IMR-90 (cell line): Measurements from ENCODE around the gene OSM. TPM values are rescaled to one million over a fixed set of nuclear protein-coding genes. Genes with fewer than 3 reads are reported as not detected.

Experiments
- ATAC-seq: fragments of 200-7000 bp; cut with Tn5 transposase; 2 replicates; pipeline ENCODE4 v1.9.1; 2020; ENCODE audit warnings: low read depth, mild to moderate bottlenecking, moderate library complexity
- BruUV-seq: library from RNA; stranded (reverse); fragments of 400-500 nt; replicated peaks from 2 replicates; lab custom pipeline; 2021; lab: Mats Ljungman, UMichigan
- CTCF ChIA-PET: fragments of 300-600 bp; formaldehyde crosslinking; extraction: SDS; loops from one replicate; lab custom pipeline; 2021; ENCODE audit warnings: antibody characterized with exemption; lab: Yijun Ruan, JAX
- POLR2A ChIA-PET: fragments of 300-600 bp; sonication (Branson Sonifier 250); formaldehyde crosslinking; loops from one replicate; lab custom pipeline; 2022; ENCODE audit warnings: antibody characterized with exemption; ENCODE audit not compliant: unreplicated experiment; lab: Charles Lee
- DNase-seq: peaks from one replicate; pipeline ENCODE4 v3.0.0; 2013
- H2AFZ ChIP-seq: replicated peaks from 2 replicates; pipeline ENCODE3; 2013; ENCODE audit warnings: low read length, mild to moderate bottlenecking; ENCODE audit not compliant: poor library complexity
- H2AK5ac ChIP-seq: 2 replicates; pipeline ENCODE4 v1.6.1; 2013; ENCODE audit warnings: low read depth, low read length, inconsistent platforms
- H2AK9ac ChIP-seq: replicated peaks from 2 replicates; pipeline ENCODE3; 2013; ENCODE audit warnings: mild to moderate bottlenecking, low read depth, low read length, moderate library complexity; ENCODE audit not compliant: poor library complexity
- H2BK120ac ChIP-seq: 2 replicates; pipeline ENCODE4 v1.6.1; 2013; ENCODE audit warnings: low read depth, low read length, inconsistent platforms
- H2BK15ac ChIP-seq: 3 replicates; pipeline ENCODE4 v1.6.1; 2013; ENCODE audit warnings: low read depth, low read length, inconsistent platforms
- H2BK20ac ChIP-seq: 2 replicates; pipeline ENCODE4 v1.6.1; 2013; ENCODE audit warnings: low read depth, mild to moderate bottlenecking, inconsistent platforms, low read length, moderate library complexity
- H2BK5ac ChIP-seq: 2 replicates; pipeline ENCODE4 v1.6.1; 2013; ENCODE audit warnings: mild to moderate bottlenecking, low read depth, low read length, inconsistent platforms; ENCODE audit not compliant: poor library complexity, severe bottlenecking
- H3K14ac ChIP-seq: replicated peaks from 2 replicates; pipeline ENCODE4 v1.6.1; 2013; ENCODE audit warnings: low read depth, low read length, inconsistent platforms
- H3K18ac ChIP-seq: 2 replicates; pipeline ENCODE4 v1.6.1; 2013; ENCODE audit warnings: low read depth, low read length, control low read depth
- H3K23ac ChIP-seq: 2 replicates; pipeline ENCODE4 v1.6.1; 2013; ENCODE audit warnings: low read depth, low read length, inconsistent platforms
- H3K27ac ChIP-seq: 2 replicates; pipeline ENCODE4 v1.5.1; 2013; ENCODE audit warnings: mild to moderate bottlenecking, control low read depth, low read length; ENCODE audit not compliant: insufficient read depth
- H3K27me3 ChIP-seq: 2 replicates; pipeline ENCODE4 v1.6.1; 2013; ENCODE audit warnings: low read length; ENCODE audit not compliant: control insufficient read depth, insufficient read depth
- H3K36me3 ChIP-seq: 2 replicates; pipeline ENCODE4 v1.6.1; 2013; ENCODE audit warnings: low read length, mixed read lengths; ENCODE audit not compliant: control insufficient read depth, insufficient read depth
- H3K4ac ChIP-seq: 2 replicates; pipeline ENCODE4 v1.6.1; 2013; ENCODE audit warnings: low read depth, low read length, inconsistent platforms
- H3K4me1 ChIP-seq: 2 replicates; pipeline ENCODE4 v1.6.1; 2013; ENCODE audit warnings: low read length, mixed read lengths; ENCODE audit not compliant: control insufficient read depth, insufficient read depth
- H3K4me2 ChIP-seq: 2 replicates; pipeline ENCODE4 v1.6.1; 2013; ENCODE audit warnings: low read depth, mild to moderate bottlenecking, control low read depth, low read length, moderate library complexity
- H3K4me3 ChIP-seq: 2 replicates; pipeline ENCODE4 v1.5.1; 2013; ENCODE audit warnings: low read depth, mild to moderate bottlenecking, control low read depth, low read length, moderate library complexity; ENCODE audit not compliant: insufficient read depth
- H3K56ac ChIP-seq: 2 replicates; pipeline ENCODE4 v1.6.1; 2013; ENCODE audit warnings: low read length, inconsistent platforms; ENCODE audit not compliant: insufficient read depth; ENCODE audit errors: extremely low read depth
- H3K79me1 ChIP-seq, 2 experiments: 2 replicates each; pipeline ENCODE4 v1.6.1; 2013; ENCODE audit warnings: low read length in 2 of 2, inconsistent platforms in 1 of 2, low read depth in 1 of 2
- H3K9ac ChIP-seq: 2 replicates; pipeline ENCODE4 v1.6.1; 2013; ENCODE audit warnings: low read depth, low read length, control low read depth
- H3K9me1 ChIP-seq: 2 replicates; pipeline ENCODE4 v1.6.1; 2013; ENCODE audit warnings: low read length, inconsistent platforms; ENCODE audit not compliant: insufficient read depth
- H3K9me3 ChIP-seq: 2 replicates; pipeline ENCODE4 v1.6.1; 2013; ENCODE audit warnings: low read length; ENCODE audit not compliant: control insufficient read depth, insufficient read depth
- H4K20me1 ChIP-seq: 2 replicates; pipeline ENCODE4 v1.6.1; 2013; ENCODE audit warnings: low read length, inconsistent platforms; ENCODE audit not compliant: insufficient read depth
- H4K5ac ChIP-seq: 2 replicates; pipeline ENCODE4 v1.6.1; 2013; ENCODE audit warnings: mild to moderate bottlenecking, low read depth, low read length, control low read depth
- H4K8ac ChIP-seq, 2 experiments: 2 replicates each; pipeline ENCODE4 v1.6.1; 2013; ENCODE audit warnings: low read depth in 2 of 2, low read length in 2 of 2, control low read depth in 1 of 2, inconsistent platforms in 1 of 2
- H4K91ac ChIP-seq: 2 replicates; pipeline ENCODE4 v1.6.1; 2013; ENCODE audit warnings: low read depth, low read length, inconsistent platforms; ENCODE audit not compliant: insufficient read depth
- CEBPB ChIP-seq: IDR thresholded peaks from 2 replicates; pipeline ENCODE4 v1.6.1; 2012; ENCODE audit warnings: low read depth, low read length, improper control_type of control experiment
- CHD1 ChIP-seq: IDR thresholded peaks from 2 replicates; pipeline ENCODE4 v1.6.1; 2012; ENCODE audit warnings: low read depth, low read length, improper control_type of control experiment
- FOS ChIP-seq: fragments of 150-350 bp; IDR thresholded peaks from 2 replicates; pipeline ENCODE4 v1.6.1; 2016; ENCODE audit warnings: low read depth, low read length
- NFE2L2 ChIP-seq: fragments of 150-350 bp; IDR thresholded peaks from 2 replicates; pipeline ENCODE4 v1.6.1; 2016; ENCODE audit warnings: low read depth, mild to moderate bottlenecking, low read length
- RFX5 ChIP-seq: IDR thresholded peaks from 2 replicates; pipeline ENCODE4 v1.8.0; 2012; ENCODE audit warnings: low read depth, mild to moderate bottlenecking, low read length, moderate library complexity
- SMC3 ChIP-seq: fragments of 150-350 bp; IDR thresholded peaks from 2 replicates; pipeline ENCODE4 v1.6.1; 2016; ENCODE audit warnings: low read depth, mild to moderate bottlenecking, antibody characterized with exemption, low read length, moderate library complexity
- WGBS, 2 experiments: methylation state at CpG; one replicate each; pipeline versions ENCODE4 v1.1.5 to v1.1.7; 2013; ENCODE audit warnings: missing lambda C conversion rate in 2 of 2; ENCODE audit not compliant: insufficient read length in 1 of 2; ENCODE audit errors: extremely low coverage in 2 of 2; 5-methylcytosine and 5-hydroxymethylcytosine counted together
- dilution Hi-C: fragments of 300-500 bp; cut with HindIII; formaldehyde crosslinking; loops from one replicate; pipeline ENCODE4 v1.14.3; 2018; ENCODE audit warnings: low sequenced_read_pairs; ENCODE audit not compliant: unreplicated experiment
- in situ Hi-C: fragments of 300-500 bp; cut with MboI; formaldehyde crosslinking; loops from 3 replicates; pipeline ENCODE4 v1.14.3; 2019; ENCODE audit warnings: low sequenced_read_pairs, inconsistent platforms, mixed read lengths
- intact Hi-C: fragments of 100-400 bp; cut with micrococcal nuclease; formaldehyde crosslinking; loops from 2 replicates; pipeline ENCODE4 v1.10.0; 2022
- polyA plus RNA-seq, 3 experiments: library from polyadenylated mRNA; depleted of rRNA; stranded (reverse); fragments of >200 nt; gene quantifications; 2 replicates each; pipeline ENCODE4 v1.2.3, GENCODE V29; 2012; ENCODE audit warnings: low replicate concordance in 1 of 3
- total RNA-seq: library from RNA; depleted of rRNA; stranded (reverse); fragments of >200 nt; gene quantifications from 2 replicates; pipeline ENCODE4 v1.2.3, GENCODE V29; 2012
- TF ChIP-seq, protein P1 (sequence below): conservative IDR thresholded peaks from 2 replicates; pipeline ENCODE4 v1.5.1; 2012; ENCODE audit warnings: mild to moderate bottlenecking, low read depth, low read length, improper control_type of control experiment

OSM gene
- total and polyA plus RNA-seq, 2 of the 4 experiments (the other 2 are of a cell fraction), result not detected

DNA sequence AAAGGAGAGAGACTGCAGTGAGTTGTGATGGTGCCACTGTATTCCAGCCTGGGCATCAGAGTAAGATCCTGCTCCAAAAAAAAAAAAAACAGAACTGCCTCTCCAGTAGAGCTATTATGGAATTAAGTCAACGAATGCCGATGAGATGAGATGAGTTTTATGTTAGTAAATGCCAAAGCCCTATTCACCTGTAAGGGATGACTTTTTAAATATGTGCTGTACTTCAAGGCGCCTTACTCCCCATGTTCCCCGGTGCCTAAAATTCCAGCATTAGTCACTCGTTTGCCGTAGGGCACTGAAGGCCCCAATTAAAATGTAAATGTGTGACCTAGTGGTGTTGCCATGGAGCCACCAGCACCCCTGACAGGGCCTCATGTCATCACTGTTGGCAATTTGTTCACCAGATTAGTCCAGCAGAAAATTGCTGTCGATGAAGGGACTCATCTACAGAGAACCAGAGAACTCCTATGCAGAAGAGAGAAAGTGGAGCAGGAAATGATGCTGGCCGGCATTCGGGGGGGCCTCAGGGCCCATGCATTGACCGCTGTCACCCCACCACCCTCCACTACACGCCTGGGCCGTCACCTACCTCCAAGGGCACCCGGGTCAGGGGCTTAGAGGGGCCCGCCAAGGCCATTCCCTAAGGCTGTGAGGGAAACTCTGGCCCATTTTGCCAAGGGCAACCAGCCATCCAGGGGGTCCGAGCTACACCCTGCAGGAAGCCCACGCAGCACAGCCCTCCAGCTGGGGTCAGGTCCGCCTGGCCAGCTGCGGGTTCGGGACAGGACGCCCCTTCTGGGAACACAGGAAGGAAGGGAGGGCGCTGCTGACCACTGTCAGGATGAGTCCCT is 37.9 kb downstream of the OSM start:
- 79% methylated on average over 4 of the region's 21 CpGs; no CpG with 5 or more reads in 1 of the 2 experiments for WGBS, 2 experiments
- peak overlapping the region; percentile 20; the same call in 1 of the 2 replicates for H2AK5ac ChIP-seq
- H3K9me1 ChIP-seq, result 0 out of 2 replicates have a peak, but pooled peaks cover 8% of the 10 kb centered on the region
- H2BK20ac ChIP-seq, result 0 out of 2 replicates have a peak overlapping the region, but pooled peaks have one; percentile 6
- intact Hi-C loops, result no loop called here
- no peak overlapping the region; the same call in 1 of the 2 replicates for H2BK120ac ChIP-seq
- peaks cover 13% of the 10 kb centered on the region for H3K4me1 ChIP-seq
- TF ChIP-seq FOS, result no peak
- TF ChIP-seq, protein P1, sequence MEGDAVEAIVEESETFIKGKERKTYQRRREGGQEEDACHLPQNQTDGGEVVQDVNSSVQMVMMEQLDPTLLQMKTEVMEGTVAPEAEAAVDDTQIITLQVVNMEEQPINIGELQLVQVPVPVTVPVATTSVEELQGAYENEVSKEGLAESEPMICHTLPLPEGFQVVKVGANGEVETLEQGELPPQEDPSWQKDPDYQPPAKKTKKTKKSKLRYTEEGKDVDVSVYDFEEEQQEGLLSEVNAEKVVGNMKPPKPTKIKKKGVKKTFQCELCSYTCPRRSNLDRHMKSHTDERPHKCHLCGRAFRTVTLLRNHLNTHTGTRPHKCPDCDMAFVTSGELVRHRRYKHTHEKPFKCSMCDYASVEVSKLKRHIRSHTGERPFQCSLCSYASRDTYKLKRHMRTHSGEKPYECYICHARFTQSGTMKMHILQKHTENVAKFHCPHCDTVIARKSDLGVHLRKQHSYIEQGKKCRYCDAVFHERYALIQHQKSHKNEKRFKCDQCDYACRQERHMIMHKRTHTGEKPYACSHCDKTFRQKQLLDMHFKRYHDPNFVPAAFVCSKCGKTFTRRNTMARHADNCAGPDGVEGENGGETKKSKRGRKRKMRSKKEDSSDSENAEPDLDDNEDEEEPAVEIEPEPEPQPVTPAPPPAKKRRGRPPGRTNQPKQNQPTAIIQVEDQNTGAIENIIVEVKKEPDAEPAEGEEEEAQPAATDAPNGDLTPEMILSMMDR, result no peak
- TF ChIP-seq CEBPB, result no peak
- no peak for TF ChIP-seq SMC3
- no peak for TF ChIP-seq CHD1
- no peak for TF ChIP-seq RFX5
- TF ChIP-seq NFE2L2, result no peak
- H3K27me3 ChIP-seq, result no peaks in the 10 kb centered on the region
- CTCF ChIA-PET, result no interaction called here
- H4K20me1 ChIP-seq, result no peaks in the 10 kb centered on the region
- H3K9ac ChIP-seq, result no peak overlapping the region
- H2AK9ac ChIP-seq, result peak overlapping the region; percentile 58
- peak overlapping the region; percentile 45; the same call in 1 of the 2 replicates for H3K23ac ChIP-seq
- DNase-seq (no peak), ATAC-seq (no peak)
- no peak overlapping the region for H4K8ac ChIP-seq
- no peak overlapping the region for H2BK15ac ChIP-seq
- H3K79me1 ChIP-seq, result no peaks in the 10 kb centered on the region
- peaks cover 7% of the 10 kb centered on the region for H3K9me3 ChIP-seq
- H3K27ac ChIP-seq, result no peak overlapping the region
- peak overlapping the region; percentile 49; the same call in 1 of the 2 replicates for H3K18ac ChIP-seq
- peak overlapping the region; percentile 26 for H2AFZ ChIP-seq
- H3K4me2 ChIP-seq, result no peak overlapping the region
- in situ Hi-C loops, result no loop called here
- no peak overlapping the region for H3K4me3 ChIP-seq
- peak overlapping the region; percentile 14 for H2BK5ac ChIP-seq
- dilution Hi-C loops, result no loop called here
- H4K5ac ChIP-seq, result peak overlapping the region; percentile 32; the same call in 1 of the 2 replicates
- H3K14ac ChIP-seq, result no peak overlapping the region; the same call in 1 of the 2 replicates
- H3K4ac ChIP-seq, result peak overlapping the region; percentile 13
- POLR2A ChIA-PET, result no interaction called here
- no peak overlapping the region for H4K91ac ChIP-seq
- H3K36me3 ChIP-seq, result no peaks in the 10 kb centered on the region
- no peak overlapping the region for H3K56ac ChIP-seq
- no TSS peak for BruUV-seq
